Aorta (tissue), 5 donors: ENCODE measurements around the gene S100A10. TPM values are rescaled to one million over a fixed set of nuclear protein-coding genes. Genes with fewer than 3 reads are reported as not detected.

Source experiments
- ATAC-seq: fragments of 200-7000 bp; cut with Tn5 transposase; one replicate; pipeline ENCODE4 v1.9.1; 2022; ENCODE audit warnings: moderate library complexity; ENCODE audit not compliant: low FRiP score
- DNase-seq, 2 donors: peaks; one replicate each; pipeline ENCODE4 v3.0.0-alpha.2; 2020
- H3K27ac ChIP-seq, 2 donors: one replicate each; pipeline ENCODE4 v1.5.1; 2013; ENCODE audit warnings: low read length in 2 of 2, mild to moderate bottlenecking in 2 of 2, moderate library complexity in 2 of 2, control low read depth in 1 of 2, inconsistent platforms in 1 of 2, low read depth in 1 of 2
- H3K27me3 ChIP-seq, 2 donors: one replicate each; pipeline ENCODE4 v1.6.1; 2013; ENCODE audit warnings: control low read depth in 1 of 2, low read length in 1 of 2, mild to moderate bottlenecking in 1 of 2, moderate library complexity in 1 of 2; ENCODE audit not compliant: insufficient read depth in 2 of 2, control insufficient read depth in 1 of 2
- H3K36me3 ChIP-seq, 2 donors: one replicate each; pipeline ENCODE4 v1.6.1; 2013; ENCODE audit warnings: control low read depth in 1 of 2, low read length in 1 of 2, mild to moderate bottlenecking in 1 of 2; ENCODE audit not compliant: insufficient read depth in 2 of 2, control insufficient read depth in 1 of 2
- H3K4me1 ChIP-seq, 2 donors: one replicate each; pipeline ENCODE4 v1.6.1; 2013; ENCODE audit warnings: low read length in 2 of 2, control low read depth in 1 of 2, mild to moderate bottlenecking in 1 of 2, moderate library complexity in 1 of 2; ENCODE audit not compliant: insufficient read depth in 2 of 2, control insufficient read depth in 1 of 2
- H3K4me3 ChIP-seq, 2 donors: one replicate each; pipeline ENCODE4 v1.5.1; 2013; ENCODE audit warnings: low read length in 2 of 2, control low read depth in 1 of 2, mild to moderate bottlenecking in 1 of 2
- H3K9me3 ChIP-seq: one replicate; pipeline ENCODE4 v1.6.1; 2013; ENCODE audit warnings: mild to moderate bottlenecking, low read length; ENCODE audit not compliant: control insufficient read depth
- WGBS, 2 donors: extraction: QIAGEN DNeasy Blood & Tissue Kit; methylation state at CpG; one replicate each; pipeline ENCODE4 v1.1.7; 2013; 5-methylcytosine and 5-hydroxymethylcytosine counted together
- intact Hi-C, 2 donors: fragments of 100-400 bp; cut with DNase I; formaldehyde crosslinking; loops; one replicate each; pipeline versions ENCODE4 v1.14.2 to v1.15.0; 2022
- polyA plus RNA-seq, 2 donors: library from polyadenylated mRNA; stranded (reverse); fragments of 200-250 nt; gene quantifications; one replicate each; pipeline ENCODE4 v1.2.3, GENCODE V29; 2013
- total RNA-seq, 2 donors: library from RNA; stranded (reverse); fragmentation: NEBNext Ultra II Directional; extraction: Animal tissue kit (Norgen Biotek cat#: 25700); gene quantifications; one replicate each; pipeline ENCODE4 v1.2.1, GENCODE V29; 2021
- donor health status: healthy with polysubstance abuse.
- donor health status: Bipolar disorder and iron deficiency.
- donor health status: DM: no; HTN: no; CAD: no.
- donor health status: DM: no; HTN: no; CAD: no.
- donor health status: DM: yes; HTN: yes; CAD: no.

S100A10 gene
- total and polyA plus RNA-seq, 4 donors = 188 to 417 (median 315) TPM

DNA sequence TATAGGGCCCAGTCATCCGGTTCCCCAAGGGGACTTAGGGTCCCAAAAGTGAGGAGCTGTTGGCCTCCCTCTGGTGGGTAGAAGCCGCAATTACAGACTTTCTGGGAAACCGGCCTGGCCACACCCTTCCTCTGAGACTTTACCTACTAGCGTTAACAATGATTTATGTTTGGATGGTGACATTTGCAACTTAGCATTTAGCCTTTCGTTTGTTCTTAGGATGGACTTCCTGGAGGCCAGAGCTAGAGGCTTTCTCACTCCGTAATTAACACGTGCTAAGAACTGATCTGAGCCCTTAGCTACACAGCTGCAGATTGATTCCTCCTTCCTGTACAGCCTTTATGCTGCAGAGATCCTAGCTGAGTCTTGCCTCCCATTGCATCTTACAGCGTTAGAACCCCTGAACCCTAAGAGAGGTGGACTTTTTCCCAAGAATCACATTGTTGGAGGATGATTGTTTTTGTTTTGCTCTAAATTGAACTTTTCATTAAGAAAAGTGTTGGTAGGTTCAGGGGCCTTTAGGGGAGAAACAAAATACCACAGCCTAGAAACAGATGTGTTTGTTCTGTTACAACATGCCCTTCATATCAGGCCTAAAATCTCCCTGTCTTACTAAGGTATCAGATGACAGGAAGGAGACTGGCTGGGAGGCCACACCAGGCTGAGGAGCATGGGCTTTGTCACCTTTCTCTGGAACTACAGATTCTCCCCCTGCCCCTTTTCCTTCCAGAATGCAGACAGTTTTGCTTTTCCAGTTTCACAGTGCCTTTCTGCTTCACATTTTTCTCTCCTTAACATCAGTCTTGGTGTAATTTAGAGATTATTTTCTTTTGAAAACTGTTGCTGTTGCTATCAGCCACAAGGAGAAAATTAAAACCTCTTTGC, 41.2 kb upstream of the S100A10 start:
- peak in 1 of 2 donors; percentile 56 for DNase-seq
- 6% methylated on average over 8 of the region's 8 CpGs for WGBS, 2 donors
- intact Hi-C loops = no loop called here

DNA sequence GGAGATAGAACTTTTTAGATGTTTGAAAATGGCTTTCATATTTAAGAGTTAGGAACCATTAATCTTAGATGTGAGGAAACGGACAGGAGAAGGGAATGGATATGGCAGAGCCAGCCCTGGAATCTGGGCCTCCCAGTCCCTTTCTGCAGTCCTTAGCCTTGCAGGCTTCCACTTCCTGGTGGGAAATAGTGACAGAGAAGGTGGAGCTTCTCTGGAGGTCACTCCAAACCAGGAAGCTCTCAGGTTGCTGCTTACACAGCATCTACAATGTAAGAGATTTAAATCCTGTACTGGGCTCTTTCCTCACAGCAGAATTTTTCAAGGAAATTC, 40.6 kb upstream of the S100A10 start:
- 20 to 46% methylated on average over 1 of the region's 1 CpG for WGBS, 2 donors
- Histone ChIP-seq H3K27me3 (no peaks in the 10 kb centered on the region), H3K27ac (no peak overlapping the region), H3K4me1 (peaks cover 0 to 5% of the 10 kb centered on the region in 2 donors), H3K36me3 (peaks cover 7% of the 10 kb centered on the region in 2 donors), H3K9me3 (no peaks in the 10 kb centered on the region), H3K4me3 (peak overlapping the region in 1 of 2 donors; percentile 84)
- DNase-seq (no peak), ATAC-seq (no peak)
- intact Hi-C loops = no loop called here

More for the DNA sequence above, 41.2 kb upstream of the S100A10 start:
- peak overlapping the region; percentile 71 to 84 for H3K4me3 ChIP-seq
- peak; percentile 37 for ATAC-seq
- H3K27ac ChIP-seq = peak overlapping the region in 1 of 2 donors; percentile 60
- H3K4me1 ChIP-seq = peaks cover 0 to 5% of the 10 kb centered on the region in 2 donors
- no peaks in the 10 kb centered on the region for H3K27me3 ChIP-seq
- H3K9me3 ChIP-seq = no peaks in the 10 kb centered on the region
- peaks cover 7% of the 10 kb centered on the region in 2 donors for H3K36me3 ChIP-seq

DNA sequence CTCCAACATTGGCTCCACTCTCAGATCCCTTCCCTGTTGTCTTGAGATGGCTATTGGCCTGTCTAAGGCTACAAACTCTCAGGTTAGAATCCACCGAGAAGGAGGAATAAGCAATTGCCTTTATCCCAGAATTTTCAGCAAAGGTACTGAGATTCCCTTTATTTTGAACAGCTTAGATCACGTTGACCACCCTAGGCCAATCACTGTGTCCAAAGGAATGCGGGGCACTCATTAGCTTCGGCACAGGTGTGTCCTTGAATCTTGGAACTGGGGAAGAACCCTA, 36.2 kb upstream of the S100A10 start:
- Histone ChIP-seq H3K36me3 (peaks cover 7% of the 10 kb centered on the region in 2 donors), H3K4me1 (peaks cover 0 to 5% of the 10 kb centered on the region in 2 donors), H3K27ac (no peak overlapping the region), H3K4me3 (no peak overlapping the region), H3K27me3 (no peaks in the 10 kb centered on the region), H3K9me3 (no peaks in the 10 kb centered on the region)
- ATAC-seq (no peak), DNase-seq (no peak)
- WGBS, 2 donors = 91 to 92% methylated on average over 4 of the region's 4 CpGs
- intact Hi-C loops = no loop called here

DNA sequence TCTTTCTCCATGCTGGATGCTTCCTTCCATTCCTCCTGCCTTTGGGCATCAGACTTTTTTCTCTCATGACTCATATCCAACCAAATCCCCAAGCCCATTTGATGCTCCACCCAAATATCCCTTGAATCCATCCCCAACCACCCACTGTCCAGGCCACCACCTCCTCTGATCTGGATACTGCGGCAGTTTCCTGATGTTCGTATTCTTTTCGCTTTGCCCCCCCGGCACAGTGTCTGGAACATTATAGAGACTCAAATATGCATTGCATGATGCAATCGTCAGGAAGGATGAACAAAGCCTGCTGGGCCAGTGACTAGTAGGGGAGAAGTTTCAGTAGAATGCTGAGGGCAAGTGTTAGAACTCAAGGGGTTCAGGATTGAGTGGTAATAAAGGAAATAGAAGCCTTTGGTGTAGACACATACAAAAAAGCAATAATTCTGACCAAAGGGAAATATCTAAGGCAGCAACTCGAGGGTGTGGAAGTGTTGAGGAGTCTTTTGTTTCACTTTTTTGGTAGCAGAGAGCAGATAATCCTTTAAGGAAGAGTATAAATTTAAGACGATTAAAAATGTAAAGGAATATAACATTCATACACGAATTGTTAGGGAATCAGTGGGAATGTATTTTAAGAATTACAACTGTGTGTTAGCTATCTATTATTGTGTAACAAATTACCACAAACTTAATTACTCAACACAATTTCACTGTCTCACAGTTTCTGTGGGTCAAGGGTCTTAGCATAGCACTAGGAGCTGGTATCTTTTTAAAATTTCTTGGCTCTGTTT, 35.7 kb upstream of the S100A10 start:
- ATAC-seq (no peak), DNase-seq (no peak)
- intact Hi-C loops = no loop called here
- WGBS, 2 donors = 88 to 91% methylated on average over 8 of the region's 8 CpGs
- Histone ChIP-seq H3K4me1 (peaks cover 0 to 5% of the 10 kb centered on the region in 2 donors), H3K27me3 (no peaks in the 10 kb centered on the region), H3K27ac (no peak overlapping the region), H3K4me3 (no peak overlapping the region), H3K9me3 (no peaks in the 10 kb centered on the region), H3K36me3 (peaks cover 7% of the 10 kb centered on the region in 2 donors)

DNA sequence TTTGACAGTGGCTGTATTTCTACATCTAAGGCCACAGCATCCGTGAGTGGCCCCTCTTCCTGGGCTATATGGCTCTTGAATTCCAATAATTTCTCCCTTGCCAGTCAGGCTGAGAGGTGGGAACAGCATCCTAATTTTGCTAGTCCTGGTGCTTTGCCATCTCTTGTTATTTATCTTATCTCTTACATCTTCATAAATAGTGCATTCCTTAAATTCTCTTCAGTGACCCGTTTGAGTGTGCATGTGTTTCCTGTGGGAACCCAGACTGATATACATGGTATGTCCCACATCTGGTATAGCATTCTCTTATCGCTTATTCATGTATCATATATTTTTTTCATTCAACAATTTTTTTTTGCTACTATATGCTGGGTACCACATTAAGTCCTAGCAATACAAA, 33.2 kb upstream of the S100A10 start:
- no peak overlapping the region for H3K4me3 ChIP-seq
- no peaks in the 10 kb centered on the region for H3K4me1 ChIP-seq
- intact Hi-C loops = no loop called here

DNA sequence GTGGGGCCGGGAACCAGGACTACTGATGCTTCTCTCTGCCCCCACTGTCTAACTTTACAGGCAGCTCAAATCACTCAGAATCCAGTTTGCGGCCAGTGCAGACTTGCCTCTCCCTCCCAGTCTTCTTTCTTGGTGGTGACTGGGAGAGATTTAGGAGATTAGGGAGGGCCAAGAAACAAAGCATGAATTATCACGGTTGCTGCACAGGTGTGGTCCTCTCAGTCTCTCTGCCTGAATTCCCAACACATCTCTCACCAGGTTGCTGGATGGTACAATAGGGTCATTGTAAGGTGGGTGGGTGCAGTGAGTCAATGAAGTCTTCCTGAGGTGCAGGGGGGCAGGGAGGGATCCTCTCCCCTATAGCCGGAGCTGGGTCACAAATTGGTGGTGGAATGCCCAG, 30.6 kb upstream of the S100A10 start:
- intact Hi-C loops = no loop called here
- 76 to 77% methylated on average over 4 of the region's 4 CpGs for WGBS, 2 donors
- H3K4me1 ChIP-seq = no peaks in the 10 kb centered on the region

More for the DNA sequence above, 33.2 kb upstream of the S100A10 start:
- DNase-seq (no peak), ATAC-seq (no peak)
- Histone ChIP-seq H3K36me3 (no peaks in the 10 kb centered on the region), H3K27me3 (no peaks in the 10 kb centered on the region), H3K9me3 (no peaks in the 10 kb centered on the region), H3K27ac (no peak overlapping the region)
- WGBS, 2 donors = 30 to 32% methylated on average over 3 of the region's 3 CpGs

DNA sequence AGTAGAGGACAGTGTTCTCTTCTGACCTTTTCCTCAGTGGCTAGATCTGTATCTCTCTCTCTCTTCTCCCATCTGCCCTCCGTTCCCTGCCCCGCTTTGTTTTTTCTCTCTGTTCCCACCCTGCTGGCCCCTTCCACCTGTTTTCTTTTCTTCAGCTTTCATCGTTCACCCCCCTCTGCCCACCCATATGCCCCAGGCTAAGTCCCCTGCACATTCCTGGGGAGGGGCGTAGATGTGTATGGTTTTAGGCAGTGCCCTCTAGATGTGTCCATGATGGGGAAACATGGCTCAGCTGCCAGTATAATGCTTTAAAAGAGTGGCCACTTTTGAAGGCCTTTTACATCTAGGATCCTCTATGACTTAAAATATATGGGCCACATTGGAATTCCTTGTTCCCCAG, 29.6 kb upstream of the S100A10 start:
- H3K4me3 ChIP-seq = no peak overlapping the region
- WGBS, 2 donors = 82 to 94% methylated on average over 4 of the region's 4 CpGs
- no peaks in the 10 kb centered on the region for H3K9me3 ChIP-seq
- intact Hi-C loops = no loop called here
- no peak for ATAC-seq
- no peak overlapping the region for H3K27ac ChIP-seq
- H3K27me3 ChIP-seq = no peaks in the 10 kb centered on the region
- H3K36me3 ChIP-seq = no peaks in the 10 kb centered on the region
- H3K4me1 ChIP-seq = no peaks in the 10 kb centered on the region
- no peak for DNase-seq

More for the DNA sequence above, 30.6 kb upstream of the S100A10 start:
- no peak for DNase-seq
- Histone ChIP-seq H3K4me3 (no peak overlapping the region), H3K36me3 (no peaks in the 10 kb centered on the region), H3K27me3 (no peaks in the 10 kb centered on the region), H3K27ac (no peak overlapping the region), H3K9me3 (no peaks in the 10 kb centered on the region)
- no peak for ATAC-seq

DNA sequence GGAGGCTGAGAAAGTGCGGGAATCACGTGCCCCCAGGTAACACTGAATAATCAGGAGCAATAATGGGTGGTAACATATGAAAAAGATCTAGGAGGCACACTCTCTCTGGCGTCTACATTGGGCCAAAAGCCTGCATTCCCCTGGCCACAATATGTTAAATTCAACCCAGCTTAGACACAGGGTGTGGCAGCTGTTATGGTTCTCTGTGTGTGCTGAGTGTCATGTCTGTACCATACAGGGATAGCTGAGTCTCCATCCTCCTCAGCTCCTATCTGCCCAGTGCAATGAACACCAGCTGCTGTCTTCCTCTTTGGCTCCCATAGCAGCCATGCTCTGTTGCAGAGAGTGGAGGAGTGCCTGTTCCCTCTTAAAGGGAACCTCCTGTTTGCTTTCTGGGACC, 28.8 kb upstream of the S100A10 start:
- intact Hi-C loops = no loop called here
- H3K4me3 ChIP-seq = no peak overlapping the region
- ATAC-seq = no peak
- no peak overlapping the region for H3K27ac ChIP-seq
- H3K4me1 ChIP-seq = no peaks in the 10 kb centered on the region
- H3K9me3 ChIP-seq = no peaks in the 10 kb centered on the region
- no peaks in the 10 kb centered on the region for H3K27me3 ChIP-seq
- no peaks in the 10 kb centered on the region for H3K36me3 ChIP-seq
- WGBS, 2 donors = 70 to 75% methylated on average over 3 of the region's 3 CpGs
- DNase-seq = no peak

DNA sequence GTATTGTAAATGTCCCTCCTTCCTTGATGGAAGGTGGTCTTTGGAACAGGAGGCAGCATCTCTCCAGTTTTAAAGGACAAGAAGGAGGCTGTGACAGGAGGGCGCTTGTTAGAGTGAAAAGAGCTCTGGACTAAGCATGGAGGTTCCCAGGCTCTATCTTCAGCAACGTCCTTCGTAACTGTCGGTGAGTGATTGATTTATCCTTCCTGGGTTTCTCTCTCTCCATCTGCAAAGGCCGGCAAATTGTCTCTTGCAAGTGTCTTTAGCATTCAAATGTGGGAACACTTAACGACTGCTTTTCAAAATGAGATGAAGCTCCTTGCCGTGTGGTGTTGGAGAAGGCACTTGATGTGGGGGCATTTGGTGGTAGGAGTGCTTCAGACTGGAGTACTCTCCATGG, 27.9 kb upstream of the S100A10 start:
- intact Hi-C loops = no loop called here
- Histone ChIP-seq H3K27me3 (peaks cover 0 to 2% of the 10 kb centered on the region in 2 donors), H3K4me1 (no peaks in the 10 kb centered on the region), H3K36me3 (no peaks in the 10 kb centered on the region), H3K27ac (no peak overlapping the region), H3K4me3 (no peak overlapping the region), H3K9me3 (no peaks in the 10 kb centered on the region)
- ATAC-seq (no peak), DNase-seq (no peak)
- 72 to 79% methylated on average over 7 of the region's 7 CpGs for WGBS, 2 donors
